ENCODE results near the gene KRT75. TPM values are rescaled to one million over a fixed set of nuclear protein-coding genes. Genes with fewer than 3 reads are reported as not detected.

The KRT75 gene
- total RNA-seq, 4 donors from 2014 or later: not detected

DNA sequence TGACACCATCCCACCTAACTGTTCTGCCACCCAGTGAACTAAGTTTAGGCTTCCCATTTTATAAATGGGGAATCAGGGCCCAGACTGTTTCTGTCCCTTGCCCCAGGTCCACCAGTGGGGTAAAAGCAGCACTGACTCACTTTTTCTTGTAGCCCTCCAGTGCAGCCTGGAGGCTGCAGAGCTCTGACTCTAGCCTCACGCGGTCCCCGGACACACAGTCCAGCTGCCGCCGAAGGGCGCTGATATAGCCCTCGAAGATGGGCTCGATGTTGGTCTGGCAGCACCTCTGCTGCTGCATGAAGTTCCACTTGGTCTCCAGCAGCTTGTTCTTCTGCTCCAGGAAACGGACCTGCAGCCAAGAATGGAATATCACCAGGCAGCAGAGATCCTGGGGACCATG is 30.6 kb downstream of the KRT75 start:
- TF ChIP-seq, protein P1, sequence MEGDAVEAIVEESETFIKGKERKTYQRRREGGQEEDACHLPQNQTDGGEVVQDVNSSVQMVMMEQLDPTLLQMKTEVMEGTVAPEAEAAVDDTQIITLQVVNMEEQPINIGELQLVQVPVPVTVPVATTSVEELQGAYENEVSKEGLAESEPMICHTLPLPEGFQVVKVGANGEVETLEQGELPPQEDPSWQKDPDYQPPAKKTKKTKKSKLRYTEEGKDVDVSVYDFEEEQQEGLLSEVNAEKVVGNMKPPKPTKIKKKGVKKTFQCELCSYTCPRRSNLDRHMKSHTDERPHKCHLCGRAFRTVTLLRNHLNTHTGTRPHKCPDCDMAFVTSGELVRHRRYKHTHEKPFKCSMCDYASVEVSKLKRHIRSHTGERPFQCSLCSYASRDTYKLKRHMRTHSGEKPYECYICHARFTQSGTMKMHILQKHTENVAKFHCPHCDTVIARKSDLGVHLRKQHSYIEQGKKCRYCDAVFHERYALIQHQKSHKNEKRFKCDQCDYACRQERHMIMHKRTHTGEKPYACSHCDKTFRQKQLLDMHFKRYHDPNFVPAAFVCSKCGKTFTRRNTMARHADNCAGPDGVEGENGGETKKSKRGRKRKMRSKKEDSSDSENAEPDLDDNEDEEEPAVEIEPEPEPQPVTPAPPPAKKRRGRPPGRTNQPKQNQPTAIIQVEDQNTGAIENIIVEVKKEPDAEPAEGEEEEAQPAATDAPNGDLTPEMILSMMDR (IDR thresholded peaks at IDR 0.05; ENCODE audit: low read depth): no peak

DNA sequence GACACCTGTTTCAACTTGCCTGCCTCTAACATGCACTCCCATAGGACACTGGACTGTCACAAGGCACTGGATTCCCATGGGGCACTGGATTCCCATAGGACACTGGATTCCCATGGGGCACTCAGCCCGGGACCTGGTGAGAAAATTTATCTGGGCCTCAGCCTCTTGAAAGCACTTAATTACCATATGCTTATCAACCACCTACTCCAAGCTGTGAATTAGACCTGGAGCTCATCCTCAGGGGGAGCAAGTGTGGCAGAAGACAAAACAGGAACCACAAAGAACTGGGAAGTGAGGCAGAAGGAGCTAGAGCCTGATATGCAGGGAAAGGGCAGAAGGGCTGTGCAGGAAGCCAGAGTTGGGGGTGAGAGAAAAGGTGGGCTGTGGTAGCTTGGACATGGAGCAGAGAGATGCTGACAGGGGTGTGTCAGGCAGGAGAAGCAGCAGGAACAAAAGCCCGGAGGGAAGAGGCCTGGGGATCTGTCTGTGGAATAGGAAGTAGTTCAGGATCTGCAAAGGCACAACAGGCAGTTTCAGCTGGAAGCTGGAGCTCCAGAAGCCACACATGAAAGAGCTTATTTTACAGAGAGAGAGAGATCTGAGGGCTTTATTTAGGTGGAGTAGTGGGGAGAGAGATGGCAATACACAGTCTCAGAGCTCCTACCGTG is 31.2 kb downstream of the KRT75 start:
- TF ChIP-seq, protein P1 (IDR thresholded peaks at IDR 0.05; ENCODE audit: low read depth): no peak

DNA sequence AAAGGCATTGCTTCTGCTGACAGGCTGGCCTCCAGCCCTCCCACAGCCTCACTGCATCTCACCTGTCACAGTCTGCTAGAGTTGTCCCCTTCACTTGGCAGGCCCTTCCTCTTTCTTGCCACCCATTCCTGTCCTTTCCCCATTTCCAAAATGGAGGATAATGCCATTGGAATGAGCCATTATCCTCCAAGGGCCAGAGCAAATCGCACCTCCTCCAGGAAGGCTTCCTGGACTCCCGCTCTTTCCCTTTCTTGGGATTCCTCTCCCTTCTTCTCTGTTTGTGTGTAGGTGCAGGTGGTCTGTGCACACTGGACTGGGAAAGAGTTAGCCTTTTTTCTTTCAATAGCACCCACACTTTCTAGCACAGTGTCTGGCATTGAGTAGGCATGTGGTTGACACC is 31.8 kb downstream of the KRT75 start:
- TF ChIP-seq, protein P1 (IDR thresholded peaks at IDR 0.05; ENCODE audit: low read depth): no peak

DNA sequence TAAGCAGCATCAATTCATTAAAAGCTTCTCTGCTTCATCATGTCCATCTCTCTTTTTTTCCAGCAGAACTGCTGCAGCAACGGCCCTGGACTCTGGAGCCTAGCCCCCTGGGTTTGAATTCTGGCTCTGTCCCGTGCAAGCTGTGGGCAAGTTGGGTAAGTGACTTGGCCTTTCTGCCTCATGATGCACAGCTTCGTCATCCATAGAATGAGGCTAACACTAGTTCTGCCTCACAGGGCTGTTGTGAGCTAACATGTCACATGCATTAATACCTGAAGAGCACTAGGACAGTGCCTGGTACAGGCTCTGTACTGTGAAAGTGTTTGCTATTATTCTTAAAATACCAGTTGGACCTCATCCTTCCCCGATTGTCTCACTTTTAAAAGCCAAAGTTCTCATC is 32.2 kb downstream of the KRT75 start:
- TF ChIP-seq, protein P1 (IDR thresholded peaks at IDR 0.05; ENCODE audit: low read depth): no peak

DNA sequence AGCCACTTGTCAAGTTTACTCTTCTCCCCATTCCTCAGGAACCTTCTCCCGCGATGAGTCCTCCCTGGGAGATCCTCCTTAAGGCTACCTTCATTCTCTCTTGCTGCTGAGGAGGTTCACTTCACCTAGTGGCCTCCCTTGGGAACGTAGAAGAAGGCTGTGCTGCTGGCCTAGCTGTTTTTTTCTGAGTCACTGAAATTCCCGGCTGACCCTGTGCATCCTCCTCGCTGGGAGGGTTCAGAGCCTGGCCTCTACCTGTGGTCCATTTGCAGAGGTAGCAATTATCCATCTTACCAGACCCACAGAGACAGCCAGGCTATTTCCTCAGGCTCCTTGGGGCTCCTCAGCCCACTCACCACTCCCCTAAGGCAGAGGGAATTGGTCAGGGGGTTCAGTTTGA is 32.6 kb downstream of the KRT75 start:
- TF ChIP-seq, protein P1 (IDR thresholded peaks at IDR 0.05; ENCODE audit: low read depth): no peak

DNA sequence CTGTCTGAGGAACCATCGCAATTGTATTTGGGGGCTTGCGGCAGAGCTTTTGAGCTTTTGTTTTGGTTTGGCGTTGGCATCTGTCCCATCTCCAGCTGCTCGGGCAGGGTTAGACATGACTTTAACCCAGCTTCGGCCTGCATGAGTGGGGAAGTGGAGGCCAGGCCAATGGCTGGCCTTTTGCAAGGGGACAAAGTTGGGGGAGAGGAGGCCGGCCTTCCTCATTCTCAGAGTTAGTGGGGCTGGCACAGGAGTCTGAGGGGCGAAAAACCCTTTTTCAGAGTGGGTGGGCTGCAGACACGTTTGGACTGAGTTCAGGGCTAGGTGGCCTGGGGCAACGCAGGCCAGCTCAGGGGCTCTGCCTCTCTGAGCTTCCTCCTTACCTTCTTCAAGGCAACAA is 33.3 kb downstream of the KRT75 start:
- TF ChIP-seq, protein P1 (IDR thresholded peaks at IDR 0.05; ENCODE audit: low read depth): no peak

DNA sequence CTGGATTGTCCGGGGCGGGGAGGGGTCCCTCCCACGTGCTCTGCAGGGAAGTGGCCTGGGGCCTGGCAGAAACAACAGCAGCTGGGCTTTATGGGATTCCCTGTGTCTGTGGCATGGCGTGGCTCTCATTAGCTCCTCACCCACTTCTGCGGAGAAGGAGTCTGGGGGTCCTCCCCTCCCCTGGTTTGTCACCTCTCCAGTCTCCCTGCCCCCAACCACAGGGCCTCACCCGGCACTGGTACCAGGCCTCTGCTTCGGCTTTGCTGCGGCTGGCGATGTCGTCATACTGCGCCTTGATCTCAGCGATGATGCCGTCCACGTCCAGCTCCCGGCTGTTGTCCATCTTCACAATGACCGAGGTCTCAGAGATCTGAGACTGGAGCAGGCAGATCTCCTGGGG is 34.4 kb downstream of the KRT75 start:
- TF ChIP-seq, protein P1 (IDR thresholded peaks at IDR 0.05; ENCODE audit: low read depth): no peak

Data from subcutaneous adipose tissue (tissue), 4 donors.